Sigmoid colon (tissue), 4 donors: ENCODE data around the gene TBL3.

Experiments
- EP300 ChIP-seq, 4 donors: sonication (generic); formaldehyde crosslinking; IDR thresholded peaks; one replicate each; pipeline ENCODE4 v1.6.1; 2017; ENCODE audit warnings: antibody characterized with exemption in 4 of 4
- POLR2A ChIP-seq, 2 donors: fragments of 450-650 bp; IDR thresholded peaks; one replicate each; pipeline ENCODE4 v1.6.1; 2016; ENCODE audit warnings: antibody characterized with exemption in 2 of 2, mild to moderate bottlenecking in 2 of 2, moderate library complexity in 2 of 2
- POLR2AphosphoS5 ChIP-seq, 4 donors: sonication (generic); formaldehyde crosslinking; IDR thresholded peaks; one replicate each; pipeline ENCODE4 v1.6.1; 2017; ENCODE audit warnings: antibody characterized with exemption in 4 of 4
- TF ChIP-seq, protein P1 (sequence below), 4 experiments: fragments of 450-650 bp in 3 of 4; fragments of 200-600 bp in 1 of 4; IDR thresholded peaks; one replicate each; pipeline ENCODE4 v1.5.1; 2016 to 2019; ENCODE audit warnings: antibody characterized with exemption in 4 of 4, mild to moderate bottlenecking in 3 of 4, moderate library complexity in 2 of 4

DNA sequence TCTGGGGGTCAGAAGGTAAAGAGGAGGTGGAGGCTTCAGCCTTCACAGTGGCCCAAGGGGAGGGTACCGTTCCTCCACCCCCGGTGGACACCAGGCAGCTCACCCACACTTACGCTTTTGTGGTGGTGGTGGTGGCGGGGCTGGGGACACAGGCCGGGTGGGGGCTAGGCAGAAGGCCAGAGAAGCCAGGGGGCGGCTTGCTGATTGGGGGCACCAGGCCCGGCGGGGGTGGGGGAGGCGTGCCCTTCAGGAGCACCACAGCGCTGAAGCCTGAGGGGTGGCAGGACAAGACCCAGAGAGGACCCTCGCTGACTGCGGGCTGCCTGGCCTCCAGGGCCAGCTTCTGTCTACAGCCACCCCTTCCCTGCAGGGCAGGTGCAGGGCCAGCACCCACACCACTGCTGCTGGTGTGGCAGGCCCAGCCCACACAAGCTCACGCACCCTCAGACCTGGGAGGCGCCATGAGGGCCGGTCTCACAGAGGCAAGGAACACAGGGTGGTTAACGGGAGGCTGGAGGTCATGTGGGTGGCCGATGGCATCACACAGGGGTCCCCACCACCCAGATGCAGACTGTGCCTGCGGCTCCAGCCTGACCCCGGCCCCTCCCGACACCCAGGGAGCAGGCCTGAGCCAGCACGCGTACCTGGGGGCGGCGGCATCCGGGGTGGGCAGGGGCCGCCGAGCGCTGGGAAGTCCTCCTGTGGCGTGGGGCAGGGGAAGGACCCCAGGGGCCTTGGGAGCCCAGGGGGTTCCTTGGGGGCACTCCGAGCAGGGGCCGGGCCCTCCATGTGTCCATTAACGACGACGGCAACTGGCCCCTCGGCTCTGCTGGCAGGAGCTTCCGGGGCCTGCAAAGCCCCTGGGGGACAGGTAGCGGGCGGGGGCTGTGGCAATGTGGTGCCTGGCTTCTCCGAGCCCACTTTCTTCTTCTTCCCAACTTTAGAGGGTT lies 27.3 kb downstream of the TBL3 start:
- TF ChIP-seq, protein P1, sequence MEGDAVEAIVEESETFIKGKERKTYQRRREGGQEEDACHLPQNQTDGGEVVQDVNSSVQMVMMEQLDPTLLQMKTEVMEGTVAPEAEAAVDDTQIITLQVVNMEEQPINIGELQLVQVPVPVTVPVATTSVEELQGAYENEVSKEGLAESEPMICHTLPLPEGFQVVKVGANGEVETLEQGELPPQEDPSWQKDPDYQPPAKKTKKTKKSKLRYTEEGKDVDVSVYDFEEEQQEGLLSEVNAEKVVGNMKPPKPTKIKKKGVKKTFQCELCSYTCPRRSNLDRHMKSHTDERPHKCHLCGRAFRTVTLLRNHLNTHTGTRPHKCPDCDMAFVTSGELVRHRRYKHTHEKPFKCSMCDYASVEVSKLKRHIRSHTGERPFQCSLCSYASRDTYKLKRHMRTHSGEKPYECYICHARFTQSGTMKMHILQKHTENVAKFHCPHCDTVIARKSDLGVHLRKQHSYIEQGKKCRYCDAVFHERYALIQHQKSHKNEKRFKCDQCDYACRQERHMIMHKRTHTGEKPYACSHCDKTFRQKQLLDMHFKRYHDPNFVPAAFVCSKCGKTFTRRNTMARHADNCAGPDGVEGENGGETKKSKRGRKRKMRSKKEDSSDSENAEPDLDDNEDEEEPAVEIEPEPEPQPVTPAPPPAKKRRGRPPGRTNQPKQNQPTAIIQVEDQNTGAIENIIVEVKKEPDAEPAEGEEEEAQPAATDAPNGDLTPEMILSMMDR (IDR thresholded peaks at IDR 0.05): no peak
- TF ChIP-seq POLR2A (IDR thresholded peaks at IDR 0.05) (no peak), EP300 (IDR thresholded peaks at IDR 0.05) (no peak), POLR2AphosphoS5 (IDR thresholded peaks at IDR 0.05) (no peak)
